Activated T-helper 9 cell treated with anti-CD3 and anti-CD28 coated beads, Interleukin-2, amount 50 U/mL, for 16 hours (primary cell): Measurements from ENCODE around the gene BCAS4.
"Not testable (repeated sequence)": the region's sequence is repeated elsewhere in the genome, so short reads cannot be mapped to it uniquely, and the experiment has no call there.

Source experiments
- DNase-seq: peaks from one replicate; pipeline ENCODE4 v3.0.0-alpha.2; 2020; ENCODE audit warnings: low read depth

BCAS4 gene

GRCh38 chr20:50799176-50799889 is 4.5 kb downstream of the BCAS4 start:
- no peak for DNase-seq

GRCh38 chr20:50799890-50800550 is 5.2 kb downstream of the BCAS4 start:
- DNase-seq, result no peak

DNA sequence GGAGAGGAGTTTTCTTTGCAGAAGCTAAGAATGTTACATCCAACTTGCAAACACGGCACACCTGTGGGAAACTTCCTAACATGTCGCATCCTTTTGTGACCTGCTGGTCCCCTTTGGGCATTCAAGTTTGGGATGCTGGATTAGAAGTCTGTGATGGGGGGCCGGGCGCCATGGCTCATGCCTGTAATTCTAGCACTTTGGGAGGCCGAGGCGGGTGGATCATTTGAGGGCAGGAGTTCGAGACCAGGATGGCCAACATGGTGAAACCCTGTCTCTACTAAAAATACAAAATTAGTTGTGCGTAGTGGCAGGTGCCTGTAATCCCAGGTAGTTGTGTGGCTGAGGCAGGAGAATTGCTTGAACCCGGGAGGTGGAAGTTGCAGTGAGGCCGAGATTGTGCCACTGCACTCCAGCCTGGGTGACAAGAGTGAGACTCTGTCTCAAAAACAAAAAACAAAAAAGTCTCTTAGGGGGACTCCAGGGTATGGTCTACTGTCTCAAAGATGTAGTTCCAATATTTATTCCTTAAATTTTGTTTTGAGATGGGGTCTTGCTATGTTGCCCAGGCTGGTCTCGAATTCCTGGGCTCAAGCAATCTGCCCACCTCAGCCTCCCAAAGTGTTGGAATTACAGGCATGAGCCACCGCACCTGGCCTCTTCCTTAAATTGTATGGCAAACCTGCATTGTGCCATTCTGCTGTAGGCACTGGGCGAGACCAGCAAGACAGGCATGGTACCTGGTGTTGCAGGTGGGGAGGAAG is 6.3 kb downstream of the BCAS4 start:
- not testable (repeated sequence) for DNase-seq

GRCh38 chr20:50801747-50802125 is 6.9 kb downstream of the BCAS4 start:
- DNase-seq, result no peak

DNA sequence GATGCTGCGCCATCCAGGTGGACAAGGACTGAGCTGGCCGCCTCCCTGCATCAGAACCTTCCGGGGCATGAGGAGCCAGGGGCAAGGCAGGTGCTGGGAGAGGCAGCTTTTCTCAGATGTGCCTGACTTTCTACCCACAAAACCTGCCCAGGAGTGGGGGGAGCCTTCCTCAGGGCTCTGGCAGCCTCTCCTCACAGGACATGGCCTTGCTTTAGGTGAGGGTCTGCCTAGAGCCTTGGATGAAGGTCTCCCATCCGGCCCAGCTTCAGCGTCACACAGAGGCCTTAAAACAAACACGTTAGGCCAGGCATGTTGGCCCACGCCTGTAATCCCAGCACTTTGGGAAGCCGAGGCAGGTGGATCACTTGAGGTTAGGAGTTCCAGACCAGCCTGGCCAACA is 7.4 kb downstream of the BCAS4 start:
- no peak for DNase-seq

DNA sequence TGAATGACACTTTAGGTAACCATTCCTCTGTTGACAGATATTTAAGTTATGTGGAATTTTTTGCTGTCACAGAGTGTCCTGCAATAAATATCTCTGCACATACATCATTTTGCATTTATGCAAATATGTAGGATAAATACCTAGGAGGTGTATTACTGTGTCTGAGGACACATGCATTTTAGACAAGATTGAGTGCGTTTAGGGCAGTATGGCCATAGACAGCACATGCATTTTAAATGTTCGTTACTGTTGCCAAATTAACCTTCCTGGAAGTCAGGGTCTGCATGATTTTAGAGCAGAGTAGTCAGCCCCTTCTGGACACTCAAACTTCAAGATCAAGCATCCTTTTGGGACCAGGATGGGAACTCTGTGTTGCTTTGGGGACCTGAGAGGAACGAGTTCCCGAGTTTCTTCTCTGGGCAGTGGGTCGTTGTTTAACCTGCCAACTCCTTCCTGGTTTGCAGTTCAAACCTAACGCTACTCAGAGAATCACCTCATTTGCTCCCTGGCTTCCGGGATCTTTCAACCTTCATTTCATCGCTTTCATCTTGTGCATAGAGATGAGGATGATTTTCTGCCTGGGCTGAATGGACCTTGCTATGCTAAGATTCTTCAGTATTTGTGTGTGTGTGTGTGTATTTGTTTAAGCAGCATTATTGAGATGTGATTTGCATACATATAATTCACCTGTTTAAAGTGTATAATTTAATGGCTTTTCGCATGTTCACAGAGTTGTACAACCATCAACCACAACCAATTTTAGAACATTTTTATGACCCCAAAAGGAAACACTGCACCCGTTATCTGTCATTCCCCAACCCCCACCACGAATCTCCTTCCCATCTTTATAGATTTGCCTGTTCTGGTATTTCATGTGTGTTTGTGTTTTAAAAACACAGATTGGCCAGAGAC is 9.8 kb downstream of the BCAS4 start:
- DNase-seq, result no peak

DNA sequence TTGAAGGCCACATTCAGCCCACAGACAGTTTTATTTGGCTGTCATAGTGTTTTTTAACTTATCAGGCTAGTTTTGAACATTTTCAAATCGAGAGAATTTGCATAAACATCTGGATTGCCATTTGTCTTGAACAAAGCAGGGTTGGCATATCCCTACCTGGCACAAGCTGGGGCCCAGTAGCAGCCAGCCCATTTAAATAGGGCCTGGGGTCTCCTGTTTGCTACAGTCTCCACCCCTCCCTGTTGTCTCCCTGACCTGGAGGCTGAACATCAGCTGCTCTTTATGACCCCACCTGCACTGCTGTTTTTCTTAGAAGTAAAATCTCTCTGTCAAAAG is 10.5 kb downstream of the BCAS4 start:
- no peak for DNase-seq

GRCh38 chr20:50806126-50806768 is 11.4 kb downstream of the BCAS4 start:
- DNase-seq, result no peak

DNA sequence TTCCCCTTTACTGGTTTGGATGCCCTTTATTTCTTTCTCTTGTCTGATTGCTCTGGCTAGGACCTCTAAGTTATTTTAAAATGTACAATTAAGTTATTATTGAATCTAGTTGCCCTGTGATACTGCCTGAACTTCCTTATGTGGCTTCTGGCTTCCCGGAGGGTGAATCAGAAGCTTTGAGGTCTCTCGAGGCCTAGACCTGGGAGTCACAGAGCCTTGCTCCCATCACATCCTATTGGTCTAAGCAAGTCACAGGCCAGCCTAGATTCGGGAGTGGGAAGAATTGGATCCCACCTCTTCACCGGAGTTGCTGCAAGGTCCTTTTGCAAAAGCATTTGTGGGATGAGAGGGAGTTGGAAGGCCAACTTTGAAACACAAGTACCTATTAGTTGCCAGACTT is 15.2 kb downstream of the BCAS4 start:
- no peak for DNase-seq

DNA sequence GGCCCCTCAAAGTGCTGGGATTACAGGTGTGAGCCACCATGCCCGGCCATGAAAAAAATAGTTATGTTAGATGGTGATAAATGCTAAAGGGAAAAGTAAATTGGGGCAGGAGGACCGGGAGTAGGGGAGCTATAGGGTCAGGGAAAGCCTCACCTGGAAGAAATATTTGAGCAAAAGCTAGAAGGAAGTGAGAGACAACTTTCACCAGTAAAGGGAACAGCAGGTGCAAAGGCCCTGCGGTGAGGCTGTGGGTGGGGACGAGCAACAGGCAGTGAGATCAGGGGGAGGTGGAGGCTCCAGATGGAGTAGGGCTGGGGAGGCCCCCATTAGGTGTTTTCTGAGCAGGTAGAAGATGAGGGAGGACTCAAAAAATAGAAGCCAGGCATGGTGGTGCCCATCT is 16.0 kb downstream of the BCAS4 start:
- DNase-seq, result no peak

GRCh38 chr20:50813101-50813643 is 18.3 kb downstream of the BCAS4 start:
- DNase-seq, result no peak

GRCh38 chr20:50813801-50814200 is 18.9 kb downstream of the BCAS4 start:
- no peak for DNase-seq

DNA sequence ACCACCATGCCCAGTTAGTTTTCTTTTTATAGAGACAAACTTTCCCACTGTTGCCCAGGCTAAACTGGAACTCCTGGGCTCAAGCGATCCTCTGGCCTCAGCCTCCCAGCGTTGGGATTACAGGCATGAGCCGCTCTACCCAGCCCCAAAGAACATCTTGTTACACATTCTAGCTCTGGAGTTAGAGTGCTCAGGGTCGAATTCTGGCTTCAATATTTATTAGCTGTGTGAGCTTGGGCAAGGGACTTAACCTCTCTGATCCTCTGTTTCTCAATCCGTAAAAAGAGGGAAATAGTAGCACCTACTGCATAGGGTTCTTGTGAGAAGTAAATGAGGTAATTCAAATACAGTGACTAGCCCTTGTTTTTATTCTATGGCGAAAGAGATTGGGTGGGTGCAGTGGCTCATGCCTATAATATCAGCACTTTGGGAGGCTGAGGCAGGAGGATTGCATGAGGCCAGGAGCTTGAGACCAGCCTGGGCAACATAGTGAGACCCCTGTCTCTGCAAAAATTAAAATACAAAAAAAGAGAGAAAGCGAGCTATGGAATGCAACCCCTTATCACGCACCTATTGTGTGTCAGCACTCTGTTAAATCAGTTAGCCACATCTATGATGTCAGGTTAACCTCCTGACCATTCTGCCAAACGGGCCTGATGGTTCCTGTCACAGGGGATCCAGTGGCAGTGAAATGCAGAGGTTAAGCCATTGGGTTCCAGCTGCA is 19.7 kb downstream of the BCAS4 start:
- DNase-seq, result no peak

DNA sequence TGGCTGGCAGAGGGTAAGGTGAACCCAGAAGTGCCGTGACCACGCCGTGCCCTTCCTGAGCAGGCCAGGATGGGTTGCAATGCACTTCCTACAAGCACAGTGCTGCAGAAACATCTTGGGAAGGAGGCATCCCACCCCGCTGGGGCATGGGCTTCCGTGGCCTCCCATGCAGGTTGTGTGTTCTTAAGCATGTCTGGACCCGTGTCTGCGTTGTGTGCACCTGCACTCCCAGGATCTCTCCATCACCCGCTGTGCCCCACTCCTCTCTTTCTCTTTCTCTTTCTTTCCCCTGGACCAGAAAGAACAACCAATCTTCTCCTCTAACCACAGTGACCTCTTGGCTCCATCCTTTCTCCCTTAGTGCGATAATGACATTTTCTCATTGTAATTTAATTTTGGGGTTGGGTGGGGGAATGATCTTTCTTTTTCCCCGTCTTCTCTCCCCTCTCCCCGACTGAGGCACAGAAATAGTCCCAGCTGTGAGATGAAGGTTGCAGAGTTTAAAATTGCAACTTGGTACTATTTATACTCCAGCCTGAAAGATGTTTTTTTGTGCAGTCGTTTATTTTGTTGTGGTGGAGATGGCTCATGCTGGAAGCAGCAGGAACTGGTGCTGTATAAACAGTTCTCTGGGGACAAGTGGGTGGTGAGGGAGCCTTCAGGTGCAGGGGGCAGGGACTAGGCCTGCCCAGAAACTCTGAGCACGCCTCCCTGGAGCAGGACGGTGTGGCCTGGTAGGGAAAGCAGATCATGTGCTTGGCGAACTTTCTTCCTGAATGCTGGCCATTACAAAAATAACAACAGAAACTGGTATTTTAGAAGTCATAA is 20.5 kb downstream of the BCAS4 start:
- DNase-seq, result no peak

DNA sequence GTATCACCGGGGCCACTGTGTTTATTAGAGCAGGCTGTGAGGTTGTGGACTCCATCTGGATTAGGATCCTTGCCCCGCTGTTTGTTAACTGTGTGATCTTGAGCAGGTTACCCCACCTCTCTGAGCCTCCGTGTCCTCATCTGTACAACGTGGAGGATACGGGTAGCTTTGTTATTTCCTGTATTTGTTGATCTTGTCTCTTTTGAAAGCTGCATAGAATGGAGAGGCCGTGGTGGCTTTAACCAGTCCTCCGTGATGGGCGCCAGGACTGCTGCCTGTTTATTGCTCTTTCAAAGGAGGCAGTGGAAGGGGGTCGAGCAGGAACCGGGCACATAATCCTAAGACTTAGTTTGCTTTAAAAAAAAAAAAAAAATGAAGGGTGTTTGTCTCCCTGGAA is 22.9 kb downstream of the BCAS4 start:
- DNase-seq, result no peak

GRCh38 chr20:50819349-50819748 is 24.5 kb downstream of the BCAS4 start:
- no peak for DNase-seq

DNA sequence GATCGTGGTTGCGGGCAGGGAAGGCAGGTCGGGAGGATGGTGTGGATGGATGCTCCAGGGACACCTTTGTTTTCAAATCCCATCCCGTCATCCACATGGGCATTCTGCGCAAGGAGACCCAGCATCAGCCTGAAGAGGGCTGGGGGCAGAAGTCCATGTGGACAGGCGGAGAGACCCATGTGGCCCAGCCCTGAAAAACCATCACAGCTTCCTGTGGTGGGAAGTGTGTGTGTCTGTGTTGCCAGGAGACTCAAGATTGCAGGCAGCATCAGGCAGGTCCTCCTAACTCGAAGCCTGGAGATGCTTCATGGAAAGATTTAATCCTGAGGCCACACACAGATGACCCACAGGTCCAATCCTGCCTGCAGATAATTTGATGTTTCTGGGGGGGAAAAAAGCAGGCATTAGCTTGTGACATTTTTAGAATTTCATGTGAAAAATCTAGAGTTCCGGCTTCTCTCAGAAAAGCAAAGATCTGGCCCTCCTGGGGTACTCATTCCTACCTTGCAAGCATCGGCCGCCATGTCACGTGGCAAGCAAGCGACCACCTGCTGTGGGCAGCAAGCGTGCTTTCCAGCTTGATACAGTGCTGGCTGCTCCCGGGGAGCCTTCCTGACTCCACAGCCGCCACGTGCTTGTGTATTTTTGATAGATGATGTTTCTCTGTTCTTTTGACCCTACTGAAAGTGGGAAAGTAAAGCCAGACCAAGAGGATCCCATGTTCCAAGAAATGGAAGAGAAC is 25.8 kb downstream of the BCAS4 start:
- DNase-seq, result no peak

DNA sequence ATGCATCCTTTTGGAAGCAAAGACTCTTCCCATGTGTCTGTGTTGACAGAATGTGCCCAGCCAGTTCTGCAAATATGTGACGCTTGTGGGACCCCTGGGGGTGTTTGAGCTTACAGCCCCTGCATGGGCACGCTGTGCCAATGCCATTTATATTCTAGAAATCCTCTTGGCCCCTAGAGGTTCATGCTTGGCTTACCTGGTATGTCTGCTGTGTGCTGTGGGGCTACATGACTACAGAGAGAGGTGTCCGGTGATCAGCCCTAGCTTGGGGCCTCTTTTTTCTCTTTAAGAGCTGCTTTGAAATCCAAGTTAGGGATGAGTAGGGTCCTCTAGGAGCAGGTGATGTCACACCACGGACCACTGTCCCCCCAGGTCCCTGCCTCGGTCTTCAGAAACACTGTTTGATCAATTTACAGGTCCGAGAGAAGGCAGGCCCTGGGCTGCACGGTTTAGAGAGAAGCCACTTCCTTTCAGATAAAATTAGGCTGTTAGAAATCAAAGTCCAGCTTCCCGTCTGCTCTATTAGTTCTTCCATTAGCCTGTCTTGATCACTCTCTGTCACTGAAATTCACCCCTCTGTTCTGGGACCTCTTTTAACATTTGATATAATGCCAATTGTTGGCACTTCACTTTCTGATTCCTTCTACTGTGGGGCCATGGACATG is 26.5 kb downstream of the BCAS4 start:
- DNase-seq, result no peak

GRCh38 chr20:50821994-50822393 is 27.1 kb downstream of the BCAS4 start:
- no peak for DNase-seq
